Ovary (tissue), 9 donors: ENCODE results near the gene HECTD4. TPM values are rescaled to one million over a fixed set of nuclear protein-coding genes. Genes with fewer than 3 reads are reported as not detected.

ENCODE experiments used
- DNase-seq, 5 donors: peaks; one replicate each; pipeline ENCODE4 v3.0.0-alpha.2; 2019 to 2020
- H3K27ac ChIP-seq, 2 donors: fragments of 200-600 bp; one replicate each; pipeline versions ENCODE4 v1.5.1 to v1.8.0; 2019 to 2022
- H3K27me3 ChIP-seq: fragments of 200-600 bp; one replicate; pipeline ENCODE4 v1.8.0; 2022
- H3K36me3 ChIP-seq: fragments of 200-600 bp; sonication (generic); one replicate; pipeline ENCODE4 v1.5.1; 2019
- H3K4me1 ChIP-seq: one replicate; pipeline ENCODE4 v1.8.1; 2013; ENCODE audit warnings: mild to moderate bottlenecking, moderate library complexity; ENCODE audit not compliant: insufficient read depth
- H3K4me3 ChIP-seq: fragments of 200-600 bp; sonication (generic); one replicate; pipeline ENCODE4 v1.5.1; 2017
- H3K9me3 ChIP-seq, 2 donors: fragments of 200-600 bp in 1 of 2; sonication (generic) in 1 of 2; one replicate each; pipeline versions ENCODE4 v1.5.1 to v1.8.1; 2013 to 2019; ENCODE audit warnings: mild to moderate bottlenecking in 1 of 2, moderate library complexity in 1 of 2
- EP300 ChIP-seq: sonication (generic); formaldehyde crosslinking; IDR thresholded peaks from one replicate; pipeline ENCODE4 v1.6.1; 2017; ENCODE audit warnings: antibody characterized with exemption
- POLR2A ChIP-seq: fragments of 450-650 bp; IDR thresholded peaks from one replicate; pipeline ENCODE4 v1.6.1; 2017; ENCODE audit warnings: antibody characterized with exemption, mild to moderate bottlenecking, moderate library complexity
- WGBS, 3 donors: extraction: QIAGEN DNeasy Blood & Tissue Kit in 1 of 3; methylation state at CpG; one replicate each; pipeline versions ENCODE4 v1.1.5 to v1.1.7; 2013 to 2017; 5-methylcytosine and 5-hydroxymethylcytosine counted together
- intact Hi-C, 4 donors: fragments of 100-400 bp; cut with DNase I; formaldehyde crosslinking; loops; one replicate each; pipeline versions ENCODE4 v1.11.0 to v1.15.1; 2022 to 2023
- polyA plus RNA-seq, 2 donors: library from polyadenylated mRNA; stranded (reverse); fragments of 200-250 nt in 1 of 2; fragments of 350-450 nt in 1 of 2; fragmentation: Illumina TruSeq in 1 of 2; extraction: RNeasy Lipid Tissue Mini Kit (QIAGEN cat#74804) in 1 of 2; gene quantifications; one replicate each; pipeline ENCODE4 v1.2.3, GENCODE V29; 2013 to 2014
- total RNA-seq, 7 donors: library from RNA; depleted of rRNA in 2 of 7; stranded (reverse); fragments of >200 nt in 2 of 7; fragmentation: NEBNext Ultra II Directional in 3 of 7; extraction: Animal tissue kit (Norgen Biotek cat#: 25700) in 3 of 7; gene quantifications; one replicate each; pipeline versions ENCODE4 v1.1.0 to v1.2.4, GENCODE V29; 2016 to 2023
- TF ChIP-seq, protein P1 (sequence below), 3 donors: fragments of 450-650 bp in 2 of 3; fragments of 200-600 bp in 1 of 3; IDR thresholded peaks; one replicate each; pipeline versions ENCODE4 v1.5.1 to v1.8.0; 2016 to 2022; ENCODE audit warnings: antibody characterized with exemption in 3 of 3, mild to moderate bottlenecking in 1 of 3
- donor health status: DM: no; HTN: no; CAD: no; lungs with moderate emphysema.
- donor health status: DM: no; HTN: no; CAD: no.
- donor health status: Bipolar disorder and iron deficiency.
- donor health status: DM: yes; HTN: yes; CAD: no.
- donor health status: DM: no; HTN: no; CAD: no.
- donor health status: DM: yes; HTN: yes; CAD: no.

The HECTD4 gene
- total and polyA plus RNA-seq, 9 donors, result 12.3 to 47.3 (median 34.9) TPM

DNA sequence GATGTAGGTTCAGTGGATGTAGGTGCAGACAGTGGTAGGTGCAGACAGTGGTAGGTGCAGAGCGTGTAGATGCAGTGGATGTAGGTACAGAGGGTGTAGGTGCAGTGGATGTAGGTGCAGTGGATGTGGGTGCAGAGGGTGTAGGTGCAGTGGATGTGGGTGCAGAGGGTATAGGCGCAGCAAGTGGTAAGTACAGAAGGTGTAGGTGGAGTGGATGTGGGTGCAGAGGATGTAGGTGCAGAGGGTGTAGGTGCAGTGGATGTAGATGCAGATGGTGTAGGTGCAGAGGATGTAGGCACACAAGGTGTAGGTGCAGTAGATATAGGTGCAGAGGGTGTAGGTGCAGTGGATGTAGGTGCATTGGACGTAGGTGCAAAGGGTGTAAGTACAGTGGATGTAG, 86.0 kb downstream of the HECTD4 start:
- no peaks in the 10 kb centered on the region for H3K36me3 ChIP-seq
- no peaks in the 10 kb centered on the region for H3K4me1 ChIP-seq
- 93 to 99% (median 94%) methylated on average over 3 of the region's 3 CpGs for WGBS, 3 donors
- intact Hi-C loops, result no loop called here
- no peak overlapping the region for H3K27ac ChIP-seq
- no peaks in the 10 kb centered on the region for H3K9me3 ChIP-seq
- TF ChIP-seq POLR2A (no peak), EP300 (no peak)
- TF ChIP-seq, protein P1, sequence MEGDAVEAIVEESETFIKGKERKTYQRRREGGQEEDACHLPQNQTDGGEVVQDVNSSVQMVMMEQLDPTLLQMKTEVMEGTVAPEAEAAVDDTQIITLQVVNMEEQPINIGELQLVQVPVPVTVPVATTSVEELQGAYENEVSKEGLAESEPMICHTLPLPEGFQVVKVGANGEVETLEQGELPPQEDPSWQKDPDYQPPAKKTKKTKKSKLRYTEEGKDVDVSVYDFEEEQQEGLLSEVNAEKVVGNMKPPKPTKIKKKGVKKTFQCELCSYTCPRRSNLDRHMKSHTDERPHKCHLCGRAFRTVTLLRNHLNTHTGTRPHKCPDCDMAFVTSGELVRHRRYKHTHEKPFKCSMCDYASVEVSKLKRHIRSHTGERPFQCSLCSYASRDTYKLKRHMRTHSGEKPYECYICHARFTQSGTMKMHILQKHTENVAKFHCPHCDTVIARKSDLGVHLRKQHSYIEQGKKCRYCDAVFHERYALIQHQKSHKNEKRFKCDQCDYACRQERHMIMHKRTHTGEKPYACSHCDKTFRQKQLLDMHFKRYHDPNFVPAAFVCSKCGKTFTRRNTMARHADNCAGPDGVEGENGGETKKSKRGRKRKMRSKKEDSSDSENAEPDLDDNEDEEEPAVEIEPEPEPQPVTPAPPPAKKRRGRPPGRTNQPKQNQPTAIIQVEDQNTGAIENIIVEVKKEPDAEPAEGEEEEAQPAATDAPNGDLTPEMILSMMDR (IDR thresholded peaks at IDR 0.05), result no peak
- H3K27me3 ChIP-seq, result no peaks in the 10 kb centered on the region
- no peak for DNase-seq
- H3K4me3 ChIP-seq, result no peak overlapping the region

DNA sequence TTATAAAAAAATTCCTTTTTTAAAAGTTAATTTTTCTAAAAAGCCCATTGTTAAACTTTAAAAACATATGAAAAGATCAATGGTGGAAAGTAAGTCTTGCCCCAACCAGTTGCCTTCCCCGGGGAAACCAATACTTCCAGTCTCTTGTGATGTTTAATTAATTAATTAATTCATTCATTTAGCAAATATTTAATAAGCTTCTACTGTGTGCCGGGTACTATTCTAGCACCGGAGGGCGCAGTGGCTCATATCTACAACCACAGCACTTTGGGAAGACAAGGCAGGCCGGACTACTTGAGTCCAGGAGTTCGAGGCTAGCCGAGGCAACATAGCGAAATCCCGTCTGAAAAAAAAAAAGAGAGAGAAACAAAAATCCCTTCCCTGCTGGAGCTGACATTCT, 87.4 kb downstream of the HECTD4 start:
- H3K27me3 ChIP-seq, result no peaks in the 10 kb centered on the region
- TF ChIP-seq EP300 (no peak), POLR2A (no peak)
- TF ChIP-seq, protein P1 (IDR thresholded peaks at IDR 0.05), result no peak
- no peaks in the 10 kb centered on the region for H3K4me1 ChIP-seq
- intact Hi-C loops, result no loop called here
- no peak overlapping the region for H3K27ac ChIP-seq
- WGBS, 3 donors, result 89 to 90% (median 90%) methylated on average over 9 of the region's 9 CpGs
- H3K9me3 ChIP-seq, result no peaks in the 10 kb centered on the region
- H3K36me3 ChIP-seq, result no peaks in the 10 kb centered on the region
- no peak overlapping the region for H3K4me3 ChIP-seq
- DNase-seq, result no peak

DNA sequence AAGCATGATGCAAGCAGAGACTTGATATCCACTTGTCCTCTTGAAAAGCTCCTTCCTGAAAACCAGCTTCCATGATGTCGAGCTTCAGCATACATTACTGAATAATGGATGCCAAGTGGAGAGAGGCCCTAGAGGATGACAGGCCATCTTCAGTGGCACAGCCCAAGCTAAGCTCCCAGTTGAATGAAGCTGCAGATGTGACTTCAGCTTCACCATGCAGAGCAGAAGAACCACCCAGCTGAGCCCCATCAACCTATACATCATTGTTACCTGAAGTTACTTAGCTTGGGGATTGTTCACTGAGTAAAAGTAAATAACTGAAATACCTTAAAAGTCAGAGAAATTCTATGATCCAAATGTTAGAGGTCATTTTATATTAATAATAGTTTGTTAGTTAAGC, 93.6 kb downstream of the HECTD4 start:
- intact Hi-C loops, result no loop called here
- no peak for DNase-seq
- Histone ChIP-seq H3K4me1 (peaks cover 1% of the 10 kb centered on the region), H3K36me3 (no peaks in the 10 kb centered on the region), H3K27ac (no peak overlapping the region), H3K27me3 (no peaks in the 10 kb centered on the region), H3K9me3 (no peaks in the 10 kb centered on the region), H3K4me3 (no peak overlapping the region)
- TF ChIP-seq EP300, result no peak
- no peak for TF ChIP-seq POLR2A
- TF ChIP-seq, protein P1 (IDR thresholded peaks at IDR 0.05), result no peak
- 88 to 100% (median 96%) methylated on average over 1 of the region's 1 CpG for WGBS, 3 donors

DNA sequence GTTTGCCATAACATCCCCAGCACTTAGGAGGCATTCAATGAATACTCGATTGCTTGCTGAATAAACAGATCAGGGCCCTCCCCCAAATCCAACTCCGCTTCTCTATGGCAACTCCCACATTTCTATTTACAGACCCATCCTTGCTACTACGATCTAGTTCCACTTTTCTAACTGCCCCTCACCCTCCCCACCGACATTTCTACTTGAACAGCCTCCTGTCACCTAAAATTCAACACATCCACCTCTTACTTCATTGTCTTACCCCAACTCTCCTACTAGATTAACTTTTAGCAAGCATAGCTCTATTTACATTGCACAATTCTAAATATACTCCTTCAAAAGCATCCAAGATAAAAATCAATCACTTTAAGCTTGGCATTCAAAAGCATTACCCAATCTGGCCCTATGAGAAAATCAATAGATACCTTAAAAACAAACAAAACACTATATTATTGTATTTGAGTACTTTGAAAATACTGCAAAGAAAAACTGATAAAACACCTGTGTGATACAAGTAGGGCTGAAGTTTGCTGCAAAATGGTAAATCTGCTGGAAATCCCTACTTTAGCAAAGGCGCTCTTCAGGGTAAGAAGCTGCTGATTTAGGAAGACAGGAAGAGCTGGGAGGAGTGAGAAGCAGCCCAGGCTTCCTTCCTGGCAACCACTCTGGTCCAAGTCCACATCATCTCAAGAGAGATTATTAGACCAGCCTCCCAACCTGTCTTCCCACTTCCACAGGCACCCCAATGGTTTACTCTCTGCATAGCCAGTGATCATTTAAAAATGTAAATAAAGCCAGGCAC, 96.4 kb downstream of the HECTD4 start:
- no peaks in the 10 kb centered on the region for H3K9me3 ChIP-seq
- intact Hi-C loops, result no loop called here
- H3K27ac ChIP-seq, result no peak overlapping the region
- no peaks in the 10 kb centered on the region for H3K27me3 ChIP-seq
- peaks cover 1% of the 10 kb centered on the region for H3K4me1 ChIP-seq
- TF ChIP-seq, protein P1 (IDR thresholded peaks at IDR 0.05), result no peak
- no peak for TF ChIP-seq POLR2A
- TF ChIP-seq EP300, result no peak
- DNase-seq, result no peak
- H3K4me3 ChIP-seq, result no peak overlapping the region
- 90% methylated on average over 5 of the region's 5 CpGs for WGBS, 3 donors
- no peaks in the 10 kb centered on the region for H3K36me3 ChIP-seq
